Measurements from ENCODE around the gene SH3PXD2A.

DNA sequence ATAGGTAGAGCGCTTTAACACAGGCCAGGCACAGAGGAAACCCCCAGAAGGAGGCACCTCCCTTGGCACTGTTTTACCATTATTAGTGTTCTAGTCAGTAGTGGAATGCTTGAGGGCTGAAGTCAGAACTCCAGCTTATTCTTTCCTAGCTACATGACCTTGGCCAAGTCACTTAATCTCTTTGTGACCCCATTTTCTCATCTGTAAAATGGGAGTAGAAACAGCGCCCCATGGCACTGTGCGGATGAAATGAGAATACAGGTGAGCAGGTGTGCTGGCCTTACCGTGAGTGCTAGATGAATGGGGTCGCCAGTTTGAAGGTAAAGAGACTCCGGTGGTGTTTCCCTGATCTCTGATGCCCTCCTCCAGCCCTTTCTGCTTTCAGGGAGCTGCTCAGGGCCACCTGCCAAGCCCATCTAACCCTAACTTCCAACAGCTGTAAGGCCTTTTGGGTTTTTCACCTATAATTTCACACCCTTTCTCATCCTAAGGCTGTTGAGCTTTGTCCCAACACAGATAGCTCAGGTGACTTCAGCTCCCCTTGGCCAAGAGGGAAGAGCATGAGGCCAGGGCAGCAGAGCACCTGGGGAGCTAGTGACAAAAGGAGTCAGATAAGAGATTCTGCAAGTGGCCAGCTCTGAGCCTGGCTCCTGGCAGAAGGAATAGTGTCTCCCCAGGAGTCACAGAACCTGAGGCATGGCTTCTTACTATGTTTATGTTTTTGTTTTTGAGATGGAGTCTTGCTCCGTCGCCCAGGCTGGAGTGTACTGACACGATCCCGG is 76.8 kb downstream of the SH3PXD2A start:
- no peak for TF ChIP-seq POLR2A (IDR thresholded peaks at IDR 0.05)
- TF ChIP-seq, protein P1, sequence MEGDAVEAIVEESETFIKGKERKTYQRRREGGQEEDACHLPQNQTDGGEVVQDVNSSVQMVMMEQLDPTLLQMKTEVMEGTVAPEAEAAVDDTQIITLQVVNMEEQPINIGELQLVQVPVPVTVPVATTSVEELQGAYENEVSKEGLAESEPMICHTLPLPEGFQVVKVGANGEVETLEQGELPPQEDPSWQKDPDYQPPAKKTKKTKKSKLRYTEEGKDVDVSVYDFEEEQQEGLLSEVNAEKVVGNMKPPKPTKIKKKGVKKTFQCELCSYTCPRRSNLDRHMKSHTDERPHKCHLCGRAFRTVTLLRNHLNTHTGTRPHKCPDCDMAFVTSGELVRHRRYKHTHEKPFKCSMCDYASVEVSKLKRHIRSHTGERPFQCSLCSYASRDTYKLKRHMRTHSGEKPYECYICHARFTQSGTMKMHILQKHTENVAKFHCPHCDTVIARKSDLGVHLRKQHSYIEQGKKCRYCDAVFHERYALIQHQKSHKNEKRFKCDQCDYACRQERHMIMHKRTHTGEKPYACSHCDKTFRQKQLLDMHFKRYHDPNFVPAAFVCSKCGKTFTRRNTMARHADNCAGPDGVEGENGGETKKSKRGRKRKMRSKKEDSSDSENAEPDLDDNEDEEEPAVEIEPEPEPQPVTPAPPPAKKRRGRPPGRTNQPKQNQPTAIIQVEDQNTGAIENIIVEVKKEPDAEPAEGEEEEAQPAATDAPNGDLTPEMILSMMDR (IDR thresholded peaks at IDR 0.05), result no peak
